K562 (cell line): ENCODE results near the gene GAMT. TPM values are rescaled to one million over a fixed set of nuclear protein-coding genes. Genes with fewer than 3 reads are reported as not detected.

Experiments used
- DPF2 ChIP-seq: fragments of 450-650 bp; IDR thresholded peaks from 2 replicates; pipeline ENCODE4 v1.6.1; 2016
- FIP1L1 ChIP-seq: fragments of 200-400 bp; formaldehyde crosslinking; IDR thresholded peaks from 2 replicates; pipeline ENCODE4 v1.6.1; 2018; ENCODE audit warnings: mild to moderate bottlenecking, low read depth, low read length; ENCODE audit not compliant: poor library complexity, severe bottlenecking
- HMG20B ChIP-seq: fragments of 250-450 bp; sonication (Bioruptor Pico); IDR thresholded peaks from 2 replicates; pipeline ENCODE4 v1.5.0; 2021; ENCODE audit warnings: mild to moderate bottlenecking
- IRF9 ChIP-seq: fragments of 450-650 bp; IDR thresholded peaks from 2 replicates; pipeline ENCODE4 v1.6.1; 2016; ENCODE audit warnings: missing biosample characterization, missing genetic modification characterization
- KDM5B ChIP-seq: fragments of 200-600 bp; sonication (generic); IDR thresholded peaks from 2 replicates; pipeline ENCODE4 v1.6.1; 2012; ENCODE audit warnings: low read depth, mild to moderate bottlenecking, moderate library complexity, low read length, control low read depth, inconsistent platforms; ENCODE audit not compliant: insufficient replicate concordance
- MTA2 ChIP-seq: fragments of 450-650 bp; IDR thresholded peaks from 2 replicates; pipeline ENCODE4 v1.6.1; 2016; ENCODE audit warnings: low read depth
- RREB1 ChIP-seq: fragments of 250-450 bp; sonication (Bioruptor Pico); IDR thresholded peaks from 2 replicates; pipeline ENCODE4 v1.4.0; 2020
- SOX6 ChIP-seq: fragments of 450-650 bp; IDR thresholded peaks from 2 replicates; pipeline ENCODE4 v1.6.1; 2014; ENCODE audit warnings: mild to moderate bottlenecking
- STAG1 ChIP-seq: sonication (generic); formaldehyde crosslinking; IDR thresholded peaks from 2 replicates; pipeline ENCODE4 v1.5.0; 2020; ENCODE audit warnings: missing genetic modification reagents, borderline replicate concordance
- TAL1 ChIP-seq: fragments of 450-650 bp; IDR thresholded peaks from 2 replicates; pipeline ENCODE4 v1.6.1; 2016; ENCODE audit warnings: mild to moderate bottlenecking
- ZNF224 ChIP-seq: sonication (generic); formaldehyde crosslinking; IDR thresholded peaks from 2 replicates; pipeline ENCODE4 v1.8.0; 2022; ENCODE audit warnings: mild to moderate bottlenecking, missing genetic modification reagents
- ZNF24 ChIP-seq: fragments of 450-650 bp; IDR thresholded peaks from 2 replicates; pipeline ENCODE4 v1.6.1; 2016
- polyA plus RNA-seq, 8 experiments: library from polyadenylated mRNA; depleted of rRNA in 4 of 8; stranded (reverse) in 5 of 8; unstranded in 3 of 8; fragments of >200 nt; fragmentation: Nextera tagmentation in 2 of 8; fragmentation: Illumina TruSeq in 1 of 8; extraction: Ambion mirVana in 2 of 8; extraction: Trizol in 1 of 8; gene quantifications; 2 replicates each; pipeline versions ENCODE4 v1.2.1 to v1.2.3, GENCODE V29; 2011 to 2014; ENCODE audit warnings: inconsistent platforms in 1 of 8, missing spikeins in 1 of 8
- total RNA-seq, 7 experiments: library from RNA; depleted of rRNA in 6 of 7; stranded (reverse); fragments of >200 nt in 6 of 7; fragmentation: Illumina TruSeq in 2 of 7; extraction: Trizol in 2 of 7; gene quantifications; 2 replicates each; pipeline versions ENCODE4 v1.2.1 to v1.2.3, GENCODE V29; 2011 to 2021; ENCODE audit warnings: low replicate concordance in 1 of 7
- TF ChIP-seq, protein P1 (sequence below): sonication (generic); formaldehyde crosslinking; IDR thresholded peaks from 2 replicates; pipeline ENCODE4 v1.8.0; 2022; ENCODE audit warnings: mild to moderate bottlenecking, missing genetic modification reagents
- TF ChIP-seq, protein P2 (sequence below): fragments of 200-800 bp; sonication (Bioruptor generic); IDR thresholded peaks from 2 replicates; pipeline ENCODE4 v1.6.1; 2017; ENCODE audit warnings: missing genetic modification characterization, missing compliant biosample characterization

GAMT gene
- total and polyA plus RNA-seq, 9 of the 15 experiments (the other 6 are each of a cell fraction or from before 2014, with no cell fraction given): 1.3 to 35.3 (median 27.2) TPM

DNA sequence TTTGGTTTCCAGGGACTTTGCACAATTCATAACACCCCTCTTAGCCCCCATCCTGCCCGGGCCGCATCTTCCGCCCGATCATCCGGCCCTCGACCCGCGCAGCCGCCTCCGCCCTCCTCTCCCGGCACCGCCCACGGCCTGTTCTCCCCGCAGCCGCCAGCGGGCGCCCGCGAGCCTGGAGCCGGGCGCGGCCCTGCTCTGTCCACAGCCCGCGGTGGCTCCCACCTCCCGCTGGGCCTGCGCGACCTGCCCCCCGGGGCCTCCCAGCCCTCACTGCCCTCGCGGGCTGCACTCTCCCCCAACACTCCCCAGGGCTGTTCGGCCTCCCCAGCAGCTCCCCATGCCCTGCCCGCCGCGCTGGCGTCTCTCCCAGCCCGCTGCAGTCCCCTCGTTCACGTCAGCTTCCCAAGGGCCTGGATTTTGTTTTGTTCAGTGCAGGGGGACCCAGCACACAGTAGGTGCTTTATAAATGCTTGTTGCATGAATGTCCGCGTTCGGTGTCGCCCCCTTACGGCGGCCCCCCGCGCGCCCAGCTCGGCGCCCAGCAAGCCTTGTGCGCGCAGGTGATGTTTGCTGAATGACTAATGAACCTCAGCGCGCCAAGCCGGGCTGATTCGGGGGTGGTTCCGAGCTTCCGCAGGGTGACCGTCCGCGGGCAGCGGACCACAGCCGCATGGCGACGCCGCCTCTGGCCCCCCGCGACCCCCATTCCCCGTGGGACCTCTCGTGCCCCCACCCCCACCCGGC lies 44.0 kb upstream of the GAMT start (continued):
- TF ChIP-seq, protein P1, sequence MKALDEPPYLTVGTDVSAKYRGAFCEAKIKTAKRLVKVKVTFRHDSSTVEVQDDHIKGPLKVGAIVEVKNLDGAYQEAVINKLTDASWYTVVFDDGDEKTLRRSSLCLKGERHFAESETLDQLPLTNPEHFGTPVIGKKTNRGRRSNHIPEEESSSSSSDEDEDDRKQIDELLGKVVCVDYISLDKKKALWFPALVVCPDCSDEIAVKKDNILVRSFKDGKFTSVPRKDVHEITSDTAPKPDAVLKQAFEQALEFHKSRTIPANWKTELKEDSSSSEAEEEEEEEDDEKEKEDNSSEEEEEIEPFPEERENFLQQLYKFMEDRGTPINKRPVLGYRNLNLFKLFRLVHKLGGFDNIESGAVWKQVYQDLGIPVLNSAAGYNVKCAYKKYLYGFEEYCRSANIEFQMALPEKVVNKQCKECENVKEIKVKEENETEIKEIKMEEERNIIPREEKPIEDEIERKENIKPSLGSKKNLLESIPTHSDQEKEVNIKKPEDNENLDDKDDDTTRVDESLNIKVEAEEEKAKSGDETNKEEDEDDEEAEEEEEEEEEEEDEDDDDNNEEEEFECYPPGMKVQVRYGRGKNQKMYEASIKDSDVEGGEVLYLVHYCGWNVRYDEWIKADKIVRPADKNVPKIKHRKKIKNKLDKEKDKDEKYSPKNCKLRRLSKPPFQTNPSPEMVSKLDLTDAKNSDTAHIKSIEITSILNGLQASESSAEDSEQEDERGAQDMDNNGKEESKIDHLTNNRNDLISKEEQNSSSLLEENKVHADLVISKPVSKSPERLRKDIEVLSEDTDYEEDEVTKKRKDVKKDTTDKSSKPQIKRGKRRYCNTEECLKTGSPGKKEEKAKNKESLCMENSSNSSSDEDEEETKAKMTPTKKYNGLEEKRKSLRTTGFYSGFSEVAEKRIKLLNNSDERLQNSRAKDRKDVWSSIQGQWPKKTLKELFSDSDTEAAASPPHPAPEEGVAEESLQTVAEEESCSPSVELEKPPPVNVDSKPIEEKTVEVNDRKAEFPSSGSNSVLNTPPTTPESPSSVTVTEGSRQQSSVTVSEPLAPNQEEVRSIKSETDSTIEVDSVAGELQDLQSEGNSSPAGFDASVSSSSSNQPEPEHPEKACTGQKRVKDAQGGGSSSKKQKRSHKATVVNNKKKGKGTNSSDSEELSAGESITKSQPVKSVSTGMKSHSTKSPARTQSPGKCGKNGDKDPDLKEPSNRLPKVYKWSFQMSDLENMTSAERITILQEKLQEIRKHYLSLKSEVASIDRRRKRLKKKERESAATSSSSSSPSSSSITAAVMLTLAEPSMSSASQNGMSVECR: peak; percentile 83
- 0 out of 2 replicates have a peak, but pooled peaks have one; percentile 35 for TF ChIP-seq RREB1 (CRISPR knock-in tag)
- peak; percentile 45 for TF ChIP-seq KDM5B
- peak; percentile 45; the same call in 1 of the 2 replicates for TF ChIP-seq STAG1 (CRISPR knock-in tag)
- TF ChIP-seq, protein P2, sequence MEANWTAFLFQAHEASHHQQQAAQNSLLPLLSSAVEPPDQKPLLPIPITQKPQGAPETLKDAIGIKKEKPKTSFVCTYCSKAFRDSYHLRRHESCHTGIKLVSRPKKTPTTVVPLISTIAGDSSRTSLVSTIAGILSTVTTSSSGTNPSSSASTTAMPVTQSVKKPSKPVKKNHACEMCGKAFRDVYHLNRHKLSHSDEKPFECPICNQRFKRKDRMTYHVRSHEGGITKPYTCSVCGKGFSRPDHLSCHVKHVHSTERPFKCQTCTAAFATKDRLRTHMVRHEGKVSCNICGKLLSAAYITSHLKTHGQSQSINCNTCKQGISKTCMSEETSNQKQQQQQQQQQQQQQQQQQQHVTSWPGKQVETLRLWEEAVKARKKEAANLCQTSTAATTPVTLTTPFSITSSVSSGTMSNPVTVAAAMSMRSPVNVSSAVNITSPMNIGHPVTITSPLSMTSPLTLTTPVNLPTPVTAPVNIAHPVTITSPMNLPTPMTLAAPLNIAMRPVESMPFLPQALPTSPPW (CRISPR knock-in tag): peak; percentile 61
- TF ChIP-seq TAL1: no peak
- no peak for TF ChIP-seq MTA2
- no peak for TF ChIP-seq ZNF224
- peak; percentile 61; the same call in 1 of the 2 replicates for TF ChIP-seq DPF2
- no peak for TF ChIP-seq IRF9 (tag)
- peak; percentile 80 for TF ChIP-seq FIP1L1
- no peak for TF ChIP-seq ZNF24
- peak; percentile 9; the same call in 1 of the 2 replicates for TF ChIP-seq SOX6
- TF ChIP-seq HMG20B (CRISPR knock-in tag): no peak
